H9 (cell line): ENCODE measurements around the gene SMIM12. TPM values are rescaled to one million over a fixed set of nuclear protein-coding genes. Genes with fewer than 3 reads are reported as not detected.

ENCODE experiments used
- DNase-seq: peaks from one replicate; pipeline ENCODE4 v3.0.0-alpha.2; 2017
- H2AFZ ChIP-seq: one replicate; pipeline ENCODE4 v1.6.1; 2013; ENCODE audit warnings: mild to moderate bottlenecking, low read length, control low read depth, moderate library complexity
- H2AK5ac ChIP-seq: 2 replicates; pipeline ENCODE4 v1.6.1; 2013; ENCODE audit warnings: low read length, control low read depth, mixed read lengths; ENCODE audit not compliant: insufficient read length
- H2BK120ac ChIP-seq: one replicate; pipeline ENCODE4 v1.6.1; 2013; ENCODE audit warnings: low read depth, mild to moderate bottlenecking, low read length, control low read depth, inconsistent platforms; ENCODE audit not compliant: poor library complexity, severe bottlenecking
- H2BK12ac ChIP-seq: 2 replicates; pipeline ENCODE4 v1.6.1; 2013; ENCODE audit warnings: low read length, control low read depth, mixed read lengths, low read depth; ENCODE audit not compliant: insufficient read length
- H2BK15ac ChIP-seq: 2 replicates; pipeline ENCODE4 v1.6.1; 2013; ENCODE audit warnings: low read depth, low read length, control low read depth
- H2BK20ac ChIP-seq: one replicate; pipeline ENCODE4 v1.6.1; 2013; ENCODE audit warnings: low read depth, mild to moderate bottlenecking, low read length, control low read depth, inconsistent platforms; ENCODE audit not compliant: poor library complexity, severe bottlenecking
- H2BK5ac ChIP-seq: 2 replicates; pipeline ENCODE4 v1.6.1; 2013; ENCODE audit warnings: low read length, control low read depth, mixed read lengths; ENCODE audit not compliant: insufficient read length
- H3K14ac ChIP-seq: 2 replicates; pipeline ENCODE4 v1.6.1; 2013; ENCODE audit warnings: low read length, control low read depth; ENCODE audit not compliant: insufficient read depth
- H3K18ac ChIP-seq: 2 replicates; pipeline ENCODE4 v1.6.1; 2013; ENCODE audit warnings: low read depth, mild to moderate bottlenecking, mixed read lengths, low read length, control low read depth; ENCODE audit not compliant: insufficient read length
- H3K23ac ChIP-seq: 2 replicates; pipeline ENCODE4 v1.6.1; 2013; ENCODE audit warnings: low read length, control low read depth, mixed read lengths, low read depth; ENCODE audit not compliant: insufficient read length
- H3K23me2 ChIP-seq: 2 replicates; pipeline ENCODE4 v1.6.1; 2013; ENCODE audit warnings: low read depth, mild to moderate bottlenecking, mixed read lengths, low read length, control low read depth; ENCODE audit not compliant: insufficient read length, poor library complexity, severe bottlenecking
- H3K27ac ChIP-seq: 2 replicates; pipeline ENCODE4 v1.5.1; 2013; ENCODE audit warnings: low read length, control low read depth, mixed read lengths, low read depth; ENCODE audit not compliant: insufficient read length
- H3K27me3 ChIP-seq: 2 replicates; pipeline ENCODE4 v1.6.1; 2013; ENCODE audit warnings: low read length, control low read depth, inconsistent platforms; ENCODE audit not compliant: insufficient read depth
- H3K4ac ChIP-seq: 2 replicates; pipeline ENCODE4 v1.6.1; 2013; ENCODE audit warnings: low read depth, mild to moderate bottlenecking, control low read depth, inconsistent platforms, low read length, moderate library complexity
- H3K4me1 ChIP-seq: 2 replicates; pipeline ENCODE4 v1.6.1; 2013; ENCODE audit warnings: low read length, control low read depth, inconsistent platforms; ENCODE audit not compliant: insufficient read depth
- H3K4me2 ChIP-seq: 2 replicates; pipeline ENCODE4 v1.6.1; 2013; ENCODE audit warnings: low read length, control low read depth, mixed read lengths; ENCODE audit not compliant: insufficient read length, insufficient read depth
- H3K56ac ChIP-seq: 2 replicates; pipeline ENCODE4 v1.6.1; 2013; ENCODE audit warnings: low read depth, mild to moderate bottlenecking, mixed read lengths, low read length, control low read depth; ENCODE audit not compliant: insufficient read length
- H3K79me1 ChIP-seq: 2 replicates; pipeline ENCODE4 v1.6.1; 2013; ENCODE audit warnings: low read depth, mild to moderate bottlenecking, moderate library complexity, low read length, control low read depth, inconsistent platforms; ENCODE audit not compliant: insufficient read depth, poor library complexity, severe bottlenecking
- H3K79me2 ChIP-seq: 2 replicates; pipeline ENCODE4 v1.6.1; 2013; ENCODE audit warnings: low read length, control low read depth, inconsistent platforms; ENCODE audit not compliant: insufficient read depth
- H3K9ac ChIP-seq: 2 replicates; pipeline ENCODE4 v1.6.1; 2013; ENCODE audit warnings: low read length, control low read depth, mixed read lengths; ENCODE audit not compliant: insufficient read length; ENCODE audit errors: extremely low read depth
- H3K9me3 ChIP-seq: one replicate; pipeline ENCODE4 v1.6.1; 2013; ENCODE audit warnings: low read depth, low read length, inconsistent platforms; ENCODE audit not compliant: control insufficient read depth
- H3T11ph ChIP-seq: one replicate; pipeline ENCODE4 v1.6.1; 2013; ENCODE audit warnings: mild to moderate bottlenecking, low read length, control low read depth, inconsistent platforms
- H4K20me1 ChIP-seq: one replicate; pipeline ENCODE4 v1.6.1; 2013; ENCODE audit not compliant: control insufficient read depth, insufficient read length, insufficient read depth
- H4K5ac ChIP-seq: 2 replicates; pipeline ENCODE4 v1.6.1; 2013; ENCODE audit warnings: low read depth, mild to moderate bottlenecking, mixed read lengths, low read length, control low read depth; ENCODE audit not compliant: insufficient read length
- H4K8ac ChIP-seq: replicated peaks from 2 replicates; pipeline ENCODE4 v1.6.1; 2013; ENCODE audit warnings: low read length, control low read depth, mixed read lengths, low read depth; ENCODE audit not compliant: insufficient read length
- H4K91ac ChIP-seq: 2 replicates; pipeline ENCODE4 v1.6.1; 2013; ENCODE audit warnings: low read depth, mild to moderate bottlenecking, moderate library complexity, mixed read lengths, low read length, control low read depth; ENCODE audit not compliant: insufficient read length
- H3K27ac Mint-ChIP-seq, 3 experiments: 2 replicates in 2 of 3; 3 replicates in 1 of 3; pipeline ENCODE4 v1.8.0; 2020 to 2021; ENCODE audit warnings: mixed read lengths in 3 of 3, mild to moderate bottlenecking in 1 of 3, moderate library complexity in 1 of 3
- H3K27me3 Mint-ChIP-seq: 2 replicates; pipeline ENCODE4 v1.8.0; 2021; ENCODE audit warnings: low read depth, mild to moderate bottlenecking, moderate library complexity, mixed read lengths
- H3K36me3 Mint-ChIP-seq, 3 experiments: 2 replicates in 2 of 3; 3 replicates in 1 of 3; pipeline ENCODE4 v1.8.0; 2020 to 2021; ENCODE audit warnings: low read depth in 3 of 3, mixed read lengths in 3 of 3; ENCODE audit not compliant: insufficient read depth in 1 of 3
- H3K4me1 Mint-ChIP-seq, 2 experiments: 2 replicates each; pipeline ENCODE4 v1.8.0; 2020; ENCODE audit warnings: mixed read lengths in 2 of 2
- H3K4me3 Mint-ChIP-seq, 2 experiments: 2 replicates in 1 of 2; 3 replicates in 1 of 2; pipeline ENCODE4 v1.8.0; 2020 to 2021; ENCODE audit warnings: mild to moderate bottlenecking in 2 of 2, mixed read lengths in 2 of 2, moderate library complexity in 1 of 2
- H3K9me3 Mint-ChIP-seq, 2 experiments: 2 replicates in 1 of 2; 3 replicates in 1 of 2; pipeline ENCODE4 v1.8.0; 2020; ENCODE audit warnings: mild to moderate bottlenecking in 2 of 2, mixed read lengths in 2 of 2, moderate library complexity in 1 of 2
- WGBS: extraction: QIAGEN DNeasy Blood & Tissue Kit; methylation state at CpG from one replicate; pipeline ENCODE4 v1.1.7; 2013; ENCODE audit warnings: missing lambda C conversion rate, low lambda C conversion rate, mixed read lengths; ENCODE audit not compliant: insufficient read length; ENCODE audit errors: extremely low coverage; 5-methylcytosine and 5-hydroxymethylcytosine counted together
- total RNA-seq: library from RNA; stranded (reverse); gene quantifications from 2 replicates; pipeline ENCODE4 v1.2.1, GENCODE V29; 2021
- TF ChIP-seq, protein P1 (sequence below): fragments of 200-600 bp; sonication (generic); conservative IDR thresholded peaks from 3 replicates; pipeline ENCODE4 v1.8.0; 2021; ENCODE audit warnings: antibody characterized with exemption, mild to moderate bottlenecking

Gene SMIM12
- total RNA-seq, 1 experiment from 2014 or later = 40.9 TPM

- Histone ChIP-seq H3K4me1 (peaks cover 4% of the 10 kb centered on the region; the same call in 1 of the 2 replicates), H3K79me1 (no peaks in the 10 kb centered on the region), H2BK120ac (no peak overlapping the region), H3K14ac (no peak overlapping the region), H3K27ac (no peak overlapping the region), H2AFZ (no peak overlapping the region), H2BK12ac (no peak overlapping the region), H3K9ac (no peak overlapping the region), H4K8ac (no peak overlapping the region), H3K23ac (no peak overlapping the region), H3K79me2 (no peaks in the 10 kb centered on the region), H4K91ac (no peak overlapping the region), H4K5ac (no peak overlapping the region), H3K4ac (no peak overlapping the region), H2BK15ac (no peak overlapping the region), H2BK20ac (no peak overlapping the region), H2AK5ac (no peak overlapping the region), H3T11ph (no peak overlapping the region), H3K27me3 (no peaks in the 10 kb centered on the region), H3K4me2 (no peak overlapping the region), H2BK5ac (no peak overlapping the region), H3K56ac (no peak overlapping the region), H3K9me3 (no peaks in the 10 kb centered on the region), H4K20me1 (no peaks in the 10 kb centered on the region), H3K23me2 (no peaks in the 10 kb centered on the region), H3K18ac (no peak overlapping the region)
- Mint-ChIP-seq H3K27ac (no peak overlapping the region), H3K36me3 (no peaks in the 10 kb centered on the region), H3K9me3 (no peaks in the 10 kb centered on the region), H3K4me1 (peaks cover 27 to 34% of the 10 kb centered on the region in 2 experiments), H3K27me3 (no peaks in the 10 kb centered on the region; the same call in 1 of the 2 replicates), H3K4me3 (no peak overlapping the region)
- peak; percentile 6 for DNase-seq
- TF ChIP-seq, protein P1, sequence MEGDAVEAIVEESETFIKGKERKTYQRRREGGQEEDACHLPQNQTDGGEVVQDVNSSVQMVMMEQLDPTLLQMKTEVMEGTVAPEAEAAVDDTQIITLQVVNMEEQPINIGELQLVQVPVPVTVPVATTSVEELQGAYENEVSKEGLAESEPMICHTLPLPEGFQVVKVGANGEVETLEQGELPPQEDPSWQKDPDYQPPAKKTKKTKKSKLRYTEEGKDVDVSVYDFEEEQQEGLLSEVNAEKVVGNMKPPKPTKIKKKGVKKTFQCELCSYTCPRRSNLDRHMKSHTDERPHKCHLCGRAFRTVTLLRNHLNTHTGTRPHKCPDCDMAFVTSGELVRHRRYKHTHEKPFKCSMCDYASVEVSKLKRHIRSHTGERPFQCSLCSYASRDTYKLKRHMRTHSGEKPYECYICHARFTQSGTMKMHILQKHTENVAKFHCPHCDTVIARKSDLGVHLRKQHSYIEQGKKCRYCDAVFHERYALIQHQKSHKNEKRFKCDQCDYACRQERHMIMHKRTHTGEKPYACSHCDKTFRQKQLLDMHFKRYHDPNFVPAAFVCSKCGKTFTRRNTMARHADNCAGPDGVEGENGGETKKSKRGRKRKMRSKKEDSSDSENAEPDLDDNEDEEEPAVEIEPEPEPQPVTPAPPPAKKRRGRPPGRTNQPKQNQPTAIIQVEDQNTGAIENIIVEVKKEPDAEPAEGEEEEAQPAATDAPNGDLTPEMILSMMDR = no peak
- WGBS = no CpG with 5 or more reads among the region's 3 CpGs
These were observed 19.1 kb downstream of the SMIM12 start for GRCh38 chr1:34840426-34840825.
